Panc1 (cell line): ENCODE data around the gene PDIK1L. TPM values are rescaled to one million over a fixed set of nuclear protein-coding genes. Genes with fewer than 3 reads are reported as not detected.

ENCODE experiments used
- ATAC-seq: fragments of 200-7000 bp; cut with Tn5 transposase; 2 replicates; pipeline ENCODE4 v1.9.1; 2020; ENCODE audit warnings: mild to moderate bottlenecking, moderate library complexity
- BruUV-seq: library from RNA; stranded (reverse); fragments of 400-500 nt; replicated peaks from 2 replicates; lab custom pipeline; 2021; lab: Mats Ljungman, UMichigan
- CTCF ChIA-PET: fragments of 300-600 bp; sonication (Branson Sonifier 250); formaldehyde crosslinking; loops from one replicate; lab custom pipeline; 2022; ENCODE audit warnings: antibody characterized with exemption; lab: Charles Lee
- POLR2A ChIA-PET: fragments of 300-600 bp; sonication (Branson Sonifier 250); formaldehyde crosslinking; loops from one replicate; lab custom pipeline; 2022; ENCODE audit warnings: antibody characterized with exemption; lab: Charles Lee
- DNase-seq: peaks from one replicate; pipeline ENCODE4 v3.0.0-alpha.2; 2010; ENCODE audit warnings: low read depth, low spot score
- H3K27ac ChIP-seq: 2 replicates; pipeline ENCODE4 v1.5.1; 2011; ENCODE audit warnings: mild to moderate bottlenecking, low read length, inconsistent platforms
- H3K27me3 ChIP-seq: fragments of 200-500 bp; sonication (Bioruptor generic); 2 replicates; pipeline ENCODE4 v1.6.0; 2014; ENCODE audit warnings: low read length, inconsistent platforms; ENCODE audit not compliant: control insufficient read depth, insufficient read depth
- H3K36me3 ChIP-seq: fragments of 200-500 bp; sonication (Bioruptor generic); 2 replicates; pipeline ENCODE4 v1.5.1; 2014; ENCODE audit warnings: inconsistent platforms, mild to moderate bottlenecking, low read length, moderate library complexity; ENCODE audit not compliant: control insufficient read depth, insufficient read depth
- H3K4me1 ChIP-seq: 2 replicates; pipeline ENCODE4 v1.5.1; 2011; ENCODE audit warnings: inconsistent platforms, mild to moderate bottlenecking, low read length, moderate library complexity; ENCODE audit not compliant: control insufficient read depth, insufficient read depth
- H3K4me3 ChIP-seq, 2 experiments: 2 replicates each; pipeline ENCODE4 v1.5.1; 2011 to 2012; ENCODE audit warnings: low read depth in 2 of 2, low read length in 2 of 2, mild to moderate bottlenecking in 2 of 2, inconsistent platforms in 1 of 2, moderate library complexity in 1 of 2
- H3K9me3 ChIP-seq: fragments of 200-500 bp; sonication (Bioruptor generic); 2 replicates; pipeline ENCODE4 v1.5.1; 2014; ENCODE audit warnings: low read depth, mild to moderate bottlenecking, inconsistent platforms, low read length, moderate library complexity; ENCODE audit not compliant: control insufficient read depth, insufficient read depth
- POLR2AphosphoS5 ChIP-seq: IDR thresholded peaks from 2 replicates; pipeline ENCODE4 v1.6.1; 2012; ENCODE audit warnings: mild to moderate bottlenecking, low read depth, low read length, moderate library complexity
- SIN3A ChIP-seq: IDR thresholded peaks from 2 replicates; pipeline ENCODE4 v1.6.1; 2012; ENCODE audit warnings: low read depth, mild to moderate bottlenecking, low read length, moderate library complexity, borderline replicate concordance; ENCODE audit not compliant: insufficient read depth
- TCF7L2 ChIP-seq: IDR thresholded peaks from 2 replicates; pipeline ENCODE4 v1.6.1; 2011; ENCODE audit warnings: mild to moderate bottlenecking, low read depth, low read length, inconsistent platforms
- in situ Hi-C: cut with HindIII; loops from 2 replicates; pipeline ENCODE4 v1.10.0; 2016; ENCODE audit warnings: low sequenced_read_pairs, low pct_unique_long_range_greater_than_20kb
- intact Hi-C: fragments of 100-400 bp; cut with micrococcal nuclease; formaldehyde crosslinking; loops from one replicate; pipeline ENCODE4 v1.10.0; 2022; ENCODE audit not compliant: unreplicated experiment
- total RNA-seq: library from RNA; stranded (reverse); gene quantifications from one replicate; pipeline ENCODE4 v1.2.1, GENCODE V29; 2021; ENCODE audit not compliant: unreplicated experiment
- TF ChIP-seq, protein P1 (sequence below), 2 experiments: IDR thresholded peaks; 2 replicates each; pipeline ENCODE4 v1.6.1; 2011 to 2012; ENCODE audit warnings: low read depth in 2 of 2, control low read depth in 1 of 2, low read length in 1 of 2, mild to moderate bottlenecking in 1 of 2, moderate library complexity in 1 of 2; ENCODE audit not compliant: insufficient read depth in 1 of 2
- TF ChIP-seq, protein P2 (sequence below): fragments of 450-650 bp; IDR thresholded peaks from 2 replicates; pipeline ENCODE4 v1.5.1; 2017; ENCODE audit warnings: mild to moderate bottlenecking

The PDIK1L gene
- total RNA-seq, 1 experiment from 2014 or later, result 8.0 TPM

DNA sequence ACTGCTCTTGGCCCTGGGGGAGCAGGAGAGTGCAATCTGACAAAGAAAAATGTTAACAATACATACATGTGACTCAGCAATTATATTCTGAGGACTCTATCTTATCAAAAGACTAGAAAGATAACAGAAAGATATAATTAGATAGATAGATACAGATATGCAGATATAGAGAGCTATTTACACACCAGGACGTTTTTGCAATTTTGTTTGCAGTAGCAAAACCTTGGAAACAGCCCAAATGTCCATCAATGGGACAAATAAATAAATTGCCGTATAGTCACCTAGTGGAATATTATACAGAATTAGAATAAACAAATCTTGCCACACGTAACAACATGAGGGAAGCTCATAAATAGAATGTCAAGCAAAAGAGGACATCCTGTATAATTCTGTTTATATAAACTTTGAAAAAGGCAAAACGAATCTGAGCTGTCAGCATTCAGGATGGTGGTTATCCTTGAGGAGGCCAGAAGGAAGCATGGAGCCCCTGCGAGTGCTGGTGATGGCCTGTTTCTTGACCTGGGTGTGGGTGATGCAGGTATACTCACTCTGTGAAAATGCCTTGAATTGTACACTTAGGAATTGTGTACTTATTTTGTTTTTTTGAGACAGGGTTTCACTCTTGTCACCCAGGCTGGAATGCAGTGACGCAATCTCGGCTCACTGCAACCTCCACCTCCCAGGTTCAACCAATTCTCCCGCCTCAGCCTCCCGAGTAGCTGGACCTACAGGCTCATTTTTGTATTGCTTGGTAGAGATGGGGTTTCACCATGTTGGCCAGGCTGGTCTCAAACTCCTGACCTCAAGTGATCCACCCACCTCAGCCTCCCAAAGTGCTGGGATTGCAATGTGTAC is 31.4 kb upstream of the PDIK1L start:
- no TSS peak for BruUV-seq
- no peak for ATAC-seq
- Histone ChIP-seq H3K4me3 (no peak overlapping the region), H3K9me3 (no peaks in the 10 kb centered on the region), H3K27ac (no peak overlapping the region), H3K27me3 (no peaks in the 10 kb centered on the region; the same call in 1 of the 2 replicates), H3K4me1 (no peaks in the 10 kb centered on the region), H3K36me3 (no peaks in the 10 kb centered on the region)
- ChIA-PET CTCF (no interaction called here), POLR2A (interaction anchor here (0.6 kb wide), 1 partner anchor 10 kb away, joined by 4 read pairs; no protein-coding TSS in a partner anchor)
- TF ChIP-seq, protein P1, sequence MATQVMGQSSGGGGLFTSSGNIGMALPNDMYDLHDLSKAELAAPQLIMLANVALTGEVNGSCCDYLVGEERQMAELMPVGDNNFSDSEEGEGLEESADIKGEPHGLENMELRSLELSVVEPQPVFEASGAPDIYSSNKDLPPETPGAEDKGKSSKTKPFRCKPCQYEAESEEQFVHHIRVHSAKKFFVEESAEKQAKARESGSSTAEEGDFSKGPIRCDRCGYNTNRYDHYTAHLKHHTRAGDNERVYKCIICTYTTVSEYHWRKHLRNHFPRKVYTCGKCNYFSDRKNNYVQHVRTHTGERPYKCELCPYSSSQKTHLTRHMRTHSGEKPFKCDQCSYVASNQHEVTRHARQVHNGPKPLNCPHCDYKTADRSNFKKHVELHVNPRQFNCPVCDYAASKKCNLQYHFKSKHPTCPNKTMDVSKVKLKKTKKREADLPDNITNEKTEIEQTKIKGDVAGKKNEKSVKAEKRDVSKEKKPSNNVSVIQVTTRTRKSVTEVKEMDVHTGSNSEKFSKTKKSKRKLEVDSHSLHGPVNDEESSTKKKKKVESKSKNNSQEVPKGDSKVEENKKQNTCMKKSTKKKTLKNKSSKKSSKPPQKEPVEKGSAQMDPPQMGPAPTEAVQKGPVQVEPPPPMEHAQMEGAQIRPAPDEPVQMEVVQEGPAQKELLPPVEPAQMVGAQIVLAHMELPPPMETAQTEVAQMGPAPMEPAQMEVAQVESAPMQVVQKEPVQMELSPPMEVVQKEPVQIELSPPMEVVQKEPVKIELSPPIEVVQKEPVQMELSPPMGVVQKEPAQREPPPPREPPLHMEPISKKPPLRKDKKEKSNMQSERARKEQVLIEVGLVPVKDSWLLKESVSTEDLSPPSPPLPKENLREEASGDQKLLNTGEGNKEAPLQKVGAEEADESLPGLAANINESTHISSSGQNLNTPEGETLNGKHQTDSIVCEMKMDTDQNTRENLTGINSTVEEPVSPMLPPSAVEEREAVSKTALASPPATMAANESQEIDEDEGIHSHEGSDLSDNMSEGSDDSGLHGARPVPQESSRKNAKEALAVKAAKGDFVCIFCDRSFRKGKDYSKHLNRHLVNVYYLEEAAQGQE (IDR thresholded peaks at IDR 0.05; ENCODE audit: insufficient read depth in 1 of 2, low read depth in 2 of 2, low read length in 1 of 2), result no peak
- TF ChIP-seq TCF7L2, result no peak
- no peak for TF ChIP-seq POLR2AphosphoS5
- no peak for TF ChIP-seq SIN3A
- TF ChIP-seq, protein P2, sequence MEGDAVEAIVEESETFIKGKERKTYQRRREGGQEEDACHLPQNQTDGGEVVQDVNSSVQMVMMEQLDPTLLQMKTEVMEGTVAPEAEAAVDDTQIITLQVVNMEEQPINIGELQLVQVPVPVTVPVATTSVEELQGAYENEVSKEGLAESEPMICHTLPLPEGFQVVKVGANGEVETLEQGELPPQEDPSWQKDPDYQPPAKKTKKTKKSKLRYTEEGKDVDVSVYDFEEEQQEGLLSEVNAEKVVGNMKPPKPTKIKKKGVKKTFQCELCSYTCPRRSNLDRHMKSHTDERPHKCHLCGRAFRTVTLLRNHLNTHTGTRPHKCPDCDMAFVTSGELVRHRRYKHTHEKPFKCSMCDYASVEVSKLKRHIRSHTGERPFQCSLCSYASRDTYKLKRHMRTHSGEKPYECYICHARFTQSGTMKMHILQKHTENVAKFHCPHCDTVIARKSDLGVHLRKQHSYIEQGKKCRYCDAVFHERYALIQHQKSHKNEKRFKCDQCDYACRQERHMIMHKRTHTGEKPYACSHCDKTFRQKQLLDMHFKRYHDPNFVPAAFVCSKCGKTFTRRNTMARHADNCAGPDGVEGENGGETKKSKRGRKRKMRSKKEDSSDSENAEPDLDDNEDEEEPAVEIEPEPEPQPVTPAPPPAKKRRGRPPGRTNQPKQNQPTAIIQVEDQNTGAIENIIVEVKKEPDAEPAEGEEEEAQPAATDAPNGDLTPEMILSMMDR, result no peak
- intact Hi-C loops (no loop called here), in situ Hi-C loops (no loop called here)
- no peak for DNase-seq

DNA sequence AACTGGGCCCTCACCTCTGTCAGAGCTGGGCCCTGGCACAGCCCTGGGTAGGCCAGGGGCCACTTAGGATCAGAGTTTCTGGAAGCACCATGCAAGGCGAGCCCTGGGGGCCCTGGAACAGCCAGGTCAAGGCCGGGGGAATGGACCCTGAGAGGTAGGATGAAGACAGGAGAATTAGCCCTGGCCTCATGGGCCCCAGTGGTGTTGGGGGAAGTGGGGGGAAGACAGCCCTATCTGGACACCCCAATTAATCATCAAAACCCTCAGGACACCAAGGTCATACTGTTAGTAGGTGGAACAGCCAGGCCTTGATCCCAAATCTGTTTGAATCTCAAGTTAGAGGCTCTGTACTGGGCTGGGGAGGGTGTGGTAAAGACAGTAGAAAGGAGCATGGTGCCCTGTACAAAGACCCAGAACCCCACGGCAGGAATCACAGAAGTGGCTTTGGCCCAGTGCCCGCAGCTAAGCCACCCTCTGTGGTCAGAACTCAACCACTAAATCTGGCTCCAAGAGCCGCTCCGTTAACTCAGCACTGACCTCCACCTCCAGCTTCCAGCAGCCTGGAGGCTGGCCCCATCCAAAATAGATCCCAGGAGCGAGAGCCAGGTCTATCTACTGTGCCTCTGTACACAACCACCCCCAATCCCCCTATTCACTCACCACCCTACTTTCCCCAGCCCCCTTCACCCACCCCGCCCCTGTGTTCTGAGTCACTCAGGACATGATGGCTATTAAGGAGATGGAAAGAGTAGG is 30.2 kb upstream of the PDIK1L start:
- POLR2A ChIA-PET, result interaction anchor here (0.7 kb wide), 1 partner anchor 310 kb away, joined by 6 read pairs; no protein-coding TSS in a partner anchor

More for the DNA sequence above, 30.2 kb upstream of the PDIK1L start:
- in situ Hi-C loops, result no loop called here
- no peaks in the 10 kb centered on the region for H3K4me1 ChIP-seq
- no peaks in the 10 kb centered on the region for H3K36me3 ChIP-seq
- TF ChIP-seq, protein P2, result no peak
- TF ChIP-seq, protein P1 (IDR thresholded peaks at IDR 0.05; ENCODE audit: insufficient read depth in 1 of 2, low read depth in 2 of 2, low read length in 1 of 2), result no peak
- TF ChIP-seq TCF7L2 (no peak), SIN3A (no peak)
- CTCF ChIA-PET, result no interaction called here
- no TSS peak for BruUV-seq
- ATAC-seq (peak; percentile 38; the same call in 1 of the 2 replicates), DNase-seq (no peak)
- H3K27ac ChIP-seq, result no peak overlapping the region
- no peaks in the 10 kb centered on the region; the same call in 1 of the 2 replicates for H3K27me3 ChIP-seq
- no peaks in the 10 kb centered on the region for H3K9me3 ChIP-seq
- no peak overlapping the region for H3K4me3 ChIP-seq
- intact Hi-C loops, result no loop called here
